Measurements from ENCODE around the gene ASIC5. TPM values are rescaled to one million over a fixed set of nuclear protein-coding genes. Genes with fewer than 3 reads are reported as not detected.

Gene ASIC5
- total and polyA plus RNA-seq, 11 donors, result not detected

- no peak overlapping the region for H3K27ac ChIP-seq
- DNase-seq (no peak), ATAC-seq (no peak)
- H3K27me3 ChIP-seq, result peaks cover 0 to 4% (median 0%) of the 10 kb centered on the region in 9 donors
- H3K4me1 ChIP-seq, result no peaks in the 10 kb centered on the region
- no peak overlapping the region for H3K4me3 ChIP-seq
- WGBS, 4 donors, result 79 to 90% (median 89%) methylated on average over 3 of the region's 3 CpGs
- H3K36me3 ChIP-seq, result no peaks in the 10 kb centered on the region
- H3K9me3 ChIP-seq, result no peaks in the 10 kb centered on the region
- intact Hi-C loops (cut with DNase I), result no loop called here
- TF ChIP-seq CTCF (IDR thresholded peaks at IDR 0.05) (no peak), POLR2A (IDR thresholded peaks at IDR 0.05) (no peak)
Observed at GRCh38 chr4:155828628-155829027, 37.4 kb downstream of the ASIC5 start.

- H3K27ac ChIP-seq, result no peak overlapping the region
- DNase-seq (no peak), ATAC-seq (no peak)
- TF ChIP-seq POLR2A (IDR thresholded peaks at IDR 0.05), result no peak
- peaks cover 0 to 4% (median 0%) of the 10 kb centered on the region in 12 donors for H3K4me1 ChIP-seq
- no peak overlapping the region for H3K4me3 ChIP-seq
- 77 to 81% (median 80%) methylated on average over 3 of the region's 3 CpGs for WGBS, 4 donors
- no peaks in the 10 kb centered on the region for H3K9me3 ChIP-seq
- H3K36me3 ChIP-seq, result no peaks in the 10 kb centered on the region
- H3K27me3 ChIP-seq, result peaks cover 0 to 4% (median 0%) of the 10 kb centered on the region in 9 donors
- intact Hi-C loops (cut with DNase I), result no loop called here
Observed at GRCh38 chr4:155822572-155822971, 43.5 kb downstream of the ASIC5 start.

- Histone ChIP-seq H3K27ac (no peak overlapping the region), H3K4me3 (no peak overlapping the region), H3K9me3 (no peaks in the 10 kb centered on the region), H3K36me3 (no peaks in the 10 kb centered on the region), H3K4me1 (peaks cover 0 to 4% (median 0%) of the 10 kb centered on the region in 12 donors), H3K27me3 (peaks cover 0 to 4% (median 0%) of the 10 kb centered on the region in 9 donors)
- ATAC-seq, result no peak
- TF ChIP-seq CTCF (IDR thresholded peaks at IDR 0.05) (no peak), POLR2A (IDR thresholded peaks at IDR 0.05) (no peak)
- intact Hi-C loops (cut with DNase I), result no loop called here
- no peak for DNase-seq
- WGBS, 4 donors, result 83 to 89% (median 84%) methylated on average over 4 of the region's 4 CpGs
Observed at GRCh38 chr4:155820887-155821518, 45.1 kb downstream of the ASIC5 start.

- H3K27ac ChIP-seq, result no peak overlapping the region
- TF ChIP-seq CTCF (IDR thresholded peaks at IDR 0.05) (no peak), POLR2A (IDR thresholded peaks at IDR 0.05) (no peak)
- ATAC-seq (peak in 1 of 4 donors; percentile 43), DNase-seq (peak in 2 of 5 donors; percentile 27 to 45)
- WGBS, 4 donors, result 52 to 69% (median 62%) methylated on average over 1 of the region's 1 CpG
- intact Hi-C loops (cut with DNase I), result loop anchor here in 1 of 10 donors (10.0 kb wide), 1 partner anchor 366 kb away; no protein-coding TSS in a partner anchor
- H3K9me3 ChIP-seq, result no peaks in the 10 kb centered on the region
- H3K4me3 ChIP-seq, result no peak overlapping the region
- H3K4me1 ChIP-seq, result peaks cover 0 to 4% (median 0%) of the 10 kb centered on the region in 12 donors
- no peaks in the 10 kb centered on the region for H3K27me3 ChIP-seq
- H3K36me3 ChIP-seq, result no peaks in the 10 kb centered on the region
Observed at GRCh38 chr4:155819066-155819465, 47.0 kb downstream of the ASIC5 start.

All from heart left ventricle (tissue), 16 donors.